ENCODE data around the gene BAK1. TPM values are rescaled to one million over a fixed set of nuclear protein-coding genes. Genes with fewer than 3 reads are reported as not detected.

Gene BAK1
- polyA plus RNA-seq, 1 donor from 2014 or later = 15.4 TPM

DNA sequence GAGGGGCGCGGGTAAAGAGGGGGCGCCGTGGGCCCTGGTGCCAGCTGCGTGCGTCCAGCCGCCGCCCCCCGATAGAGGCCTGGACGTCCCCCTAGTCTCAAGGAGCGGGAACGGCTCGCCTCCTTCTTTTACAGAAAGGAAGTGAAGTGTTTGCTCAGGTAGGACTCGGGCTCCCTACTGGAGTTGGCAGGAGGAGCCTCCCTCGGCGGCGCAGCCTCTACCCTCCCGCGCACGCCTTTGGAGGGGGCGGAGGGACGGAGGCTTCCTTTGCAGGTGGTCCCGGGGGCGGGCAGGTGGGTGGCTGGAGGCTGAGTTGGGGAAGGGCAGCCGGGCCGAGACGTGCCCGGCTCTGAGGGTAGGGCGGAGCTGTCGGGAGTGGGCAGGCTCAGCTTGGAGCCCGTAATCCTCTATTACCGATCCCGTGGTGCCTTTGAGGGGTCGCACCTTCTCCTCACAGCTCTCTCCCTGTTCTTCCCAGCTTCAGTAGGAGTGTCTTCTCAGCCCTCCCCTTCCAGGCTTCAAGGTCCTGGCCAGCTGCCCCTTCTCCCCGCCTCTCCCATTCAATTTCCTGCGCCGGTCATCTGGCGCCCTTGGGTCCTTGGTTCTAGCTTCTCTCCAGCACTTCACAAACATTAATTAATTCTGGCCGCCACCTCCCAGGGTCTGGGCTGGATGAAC, 41.8 kb upstream of the BAK1 start:
- H3K4me2 ChIP-seq (ENCODE audit: low read length) = no peak overlapping the region
- H2AFZ ChIP-seq (ENCODE audit: low read depth, low read length) = no peak overlapping the region
- peaks cover 58% of the 10 kb centered on the region for H3K27me3 ChIP-seq (ENCODE audit: insufficient read depth, low read depth, low read length)
- no peaks in the 10 kb centered on the region for H3K36me3 ChIP-seq (ENCODE audit: insufficient read depth, low read length)
- no peaks in the 10 kb centered on the region for H3K9me2 ChIP-seq (ENCODE audit: insufficient read depth, low read length)
- H3K9ac ChIP-seq (ENCODE audit: low read length) = no peak overlapping the region
- H3K4me3 ChIP-seq (ENCODE audit: low read length) = peak overlapping the region; percentile 55
- H3K27ac ChIP-seq (ENCODE audit: low read length) = no peak overlapping the region
- no peaks in the 10 kb centered on the region for H4K20me1 ChIP-seq (ENCODE audit: insufficient read depth)
- TF ChIP-seq, protein P1, sequence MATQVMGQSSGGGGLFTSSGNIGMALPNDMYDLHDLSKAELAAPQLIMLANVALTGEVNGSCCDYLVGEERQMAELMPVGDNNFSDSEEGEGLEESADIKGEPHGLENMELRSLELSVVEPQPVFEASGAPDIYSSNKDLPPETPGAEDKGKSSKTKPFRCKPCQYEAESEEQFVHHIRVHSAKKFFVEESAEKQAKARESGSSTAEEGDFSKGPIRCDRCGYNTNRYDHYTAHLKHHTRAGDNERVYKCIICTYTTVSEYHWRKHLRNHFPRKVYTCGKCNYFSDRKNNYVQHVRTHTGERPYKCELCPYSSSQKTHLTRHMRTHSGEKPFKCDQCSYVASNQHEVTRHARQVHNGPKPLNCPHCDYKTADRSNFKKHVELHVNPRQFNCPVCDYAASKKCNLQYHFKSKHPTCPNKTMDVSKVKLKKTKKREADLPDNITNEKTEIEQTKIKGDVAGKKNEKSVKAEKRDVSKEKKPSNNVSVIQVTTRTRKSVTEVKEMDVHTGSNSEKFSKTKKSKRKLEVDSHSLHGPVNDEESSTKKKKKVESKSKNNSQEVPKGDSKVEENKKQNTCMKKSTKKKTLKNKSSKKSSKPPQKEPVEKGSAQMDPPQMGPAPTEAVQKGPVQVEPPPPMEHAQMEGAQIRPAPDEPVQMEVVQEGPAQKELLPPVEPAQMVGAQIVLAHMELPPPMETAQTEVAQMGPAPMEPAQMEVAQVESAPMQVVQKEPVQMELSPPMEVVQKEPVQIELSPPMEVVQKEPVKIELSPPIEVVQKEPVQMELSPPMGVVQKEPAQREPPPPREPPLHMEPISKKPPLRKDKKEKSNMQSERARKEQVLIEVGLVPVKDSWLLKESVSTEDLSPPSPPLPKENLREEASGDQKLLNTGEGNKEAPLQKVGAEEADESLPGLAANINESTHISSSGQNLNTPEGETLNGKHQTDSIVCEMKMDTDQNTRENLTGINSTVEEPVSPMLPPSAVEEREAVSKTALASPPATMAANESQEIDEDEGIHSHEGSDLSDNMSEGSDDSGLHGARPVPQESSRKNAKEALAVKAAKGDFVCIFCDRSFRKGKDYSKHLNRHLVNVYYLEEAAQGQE (IDR thresholded peaks at IDR 0.05; ENCODE audit: borderline replicate concordance) = no peak
- TF ChIP-seq MXI1 (conservative IDR thresholded peaks at IDR 0.05; ENCODE audit: poor library complexity, severe bottlenecking) = no peak
- TF ChIP-seq EZH2 (IDR thresholded peaks at IDR 0.05; ENCODE audit: borderline replicate concordance, insufficient read depth, low read length, poor library complexity, severe bottlenecking) = peak; percentile 84
- no peaks in the 10 kb centered on the region for H3K79me2 ChIP-seq (replicated peaks; ENCODE audit: insufficient read depth, low read length)
- H3K9me3 ChIP-seq (ENCODE audit: low read length) = no peaks in the 10 kb centered on the region
- no peaks in the 10 kb centered on the region for H3F3A ChIP-seq (ENCODE audit: insufficient read depth, low read length, poor library complexity, severe bottlenecking)

DNA sequence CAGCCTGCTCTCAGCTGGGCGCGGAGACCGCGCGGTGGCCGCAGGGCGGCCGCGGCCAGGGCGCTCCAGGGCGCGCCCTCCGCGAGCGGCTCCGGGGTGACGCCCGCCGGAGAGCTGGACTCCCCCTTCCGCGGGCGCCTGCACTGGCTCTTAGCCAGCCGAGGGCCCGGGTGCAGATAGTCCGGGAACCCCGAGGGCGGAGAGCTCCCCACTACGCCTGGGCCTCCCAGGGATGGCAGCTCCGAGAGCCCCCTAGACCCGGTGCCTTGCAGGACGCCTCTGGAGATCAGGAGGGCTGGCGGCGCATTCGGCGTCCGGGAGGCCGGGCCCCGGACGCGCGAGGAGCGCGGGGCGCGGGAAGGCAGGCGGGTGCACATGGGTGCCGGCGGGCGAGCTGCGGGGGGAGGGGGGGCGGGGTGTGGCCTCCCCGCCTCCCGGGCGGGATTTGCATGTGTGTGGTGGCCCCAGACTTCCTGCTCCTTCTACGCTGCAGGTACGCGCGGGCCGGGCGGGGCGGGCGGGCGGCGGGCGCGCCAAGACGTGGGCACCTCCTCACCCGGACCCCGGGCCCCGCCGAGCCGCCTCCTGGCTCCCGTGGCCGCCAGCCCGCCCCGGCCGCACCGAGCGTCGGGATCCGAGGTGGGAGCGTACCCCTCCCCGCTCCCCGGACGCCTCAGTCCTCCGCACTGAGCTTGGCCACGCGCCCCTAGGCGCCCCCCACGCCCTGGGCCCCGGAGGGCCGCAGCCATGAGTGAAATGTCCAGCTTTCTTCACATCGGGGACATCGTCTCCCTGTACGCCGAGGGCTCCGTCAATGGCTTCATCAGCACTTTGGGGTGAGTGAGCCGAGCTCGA, 41.0 kb upstream of the BAK1 start, which contains the start of gene ITPR3:
Gene ITPR3 (plus strand): TSS at position 467 of the 855 bp plus-strand sequence. CDS start 281 bp downstream, at position 748.
- no peaks in the 10 kb centered on the region for H3K9me2 ChIP-seq (ENCODE audit: insufficient read depth, low read length)
- no peaks in the 10 kb centered on the region for H4K20me1 ChIP-seq (ENCODE audit: insufficient read depth)
- no peak within 1 kb of the TSS for H3K9ac ChIP-seq (ENCODE audit: low read length)
- no peaks in the 10 kb centered on the region for H3K79me2 ChIP-seq (replicated peaks; ENCODE audit: insufficient read depth, low read length)
- no peaks in the 10 kb centered on the region for H3K36me3 ChIP-seq (ENCODE audit: insufficient read depth, low read length)
- no peak within 1 kb of the TSS for H3K4me2 ChIP-seq (ENCODE audit: low read length)
- no peaks in the 10 kb centered on the region for H3F3A ChIP-seq (ENCODE audit: insufficient read depth, low read length, poor library complexity, severe bottlenecking)
- H3K27me3 ChIP-seq (ENCODE audit: insufficient read depth, low read depth, low read length) = peaks cover 58% of the 10 kb centered on the region
- H3K4me3 ChIP-seq (ENCODE audit: low read length) = peak within 1 kb of the TSS; percentile 60
- no peak within 1 kb of the TSS for H2AFZ ChIP-seq (ENCODE audit: low read depth, low read length)
- H3K9me3 ChIP-seq (ENCODE audit: low read length) = no peaks in the 10 kb centered on the region
- no peak within 1 kb of the TSS for H3K27ac ChIP-seq (ENCODE audit: low read length)
- TF ChIP-seq RAD21 (conservative IDR thresholded peaks at IDR 0.05) = no peak
- TF ChIP-seq, protein P2, sequence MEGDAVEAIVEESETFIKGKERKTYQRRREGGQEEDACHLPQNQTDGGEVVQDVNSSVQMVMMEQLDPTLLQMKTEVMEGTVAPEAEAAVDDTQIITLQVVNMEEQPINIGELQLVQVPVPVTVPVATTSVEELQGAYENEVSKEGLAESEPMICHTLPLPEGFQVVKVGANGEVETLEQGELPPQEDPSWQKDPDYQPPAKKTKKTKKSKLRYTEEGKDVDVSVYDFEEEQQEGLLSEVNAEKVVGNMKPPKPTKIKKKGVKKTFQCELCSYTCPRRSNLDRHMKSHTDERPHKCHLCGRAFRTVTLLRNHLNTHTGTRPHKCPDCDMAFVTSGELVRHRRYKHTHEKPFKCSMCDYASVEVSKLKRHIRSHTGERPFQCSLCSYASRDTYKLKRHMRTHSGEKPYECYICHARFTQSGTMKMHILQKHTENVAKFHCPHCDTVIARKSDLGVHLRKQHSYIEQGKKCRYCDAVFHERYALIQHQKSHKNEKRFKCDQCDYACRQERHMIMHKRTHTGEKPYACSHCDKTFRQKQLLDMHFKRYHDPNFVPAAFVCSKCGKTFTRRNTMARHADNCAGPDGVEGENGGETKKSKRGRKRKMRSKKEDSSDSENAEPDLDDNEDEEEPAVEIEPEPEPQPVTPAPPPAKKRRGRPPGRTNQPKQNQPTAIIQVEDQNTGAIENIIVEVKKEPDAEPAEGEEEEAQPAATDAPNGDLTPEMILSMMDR (IDR thresholded peaks at IDR 0.05; ENCODE audit: poor library complexity, severe bottlenecking) = no peak
- TF ChIP-seq SMC3 (conservative IDR thresholded peaks at IDR 0.05; ENCODE audit: poor library complexity) = no peak
- no peak for TF ChIP-seq EZH2 (IDR thresholded peaks at IDR 0.05; ENCODE audit: borderline replicate concordance, insufficient read depth, low read length, poor library complexity, severe bottlenecking)
- no peak for TF ChIP-seq POLR2AphosphoS5 (IDR thresholded peaks at IDR 0.05)
- no peak for TF ChIP-seq MXI1 (conservative IDR thresholded peaks at IDR 0.05; ENCODE audit: poor library complexity, severe bottlenecking)
- no peak for TF ChIP-seq TAF1 (IDR thresholded peaks at IDR 0.05; ENCODE audit: low read depth)
- no peak for TF ChIP-seq EP300 (conservative IDR thresholded peaks at IDR 0.05; ENCODE audit: poor library complexity, severe bottlenecking)
- TF ChIP-seq, protein P1 (IDR thresholded peaks at IDR 0.05; ENCODE audit: borderline replicate concordance) = no peak

Data from neural cell (in vitro differentiated cells).